ENCODE data around the gene CELA2B. TPM values are rescaled to one million over a fixed set of nuclear protein-coding genes. Genes with fewer than 3 reads are reported as not detected.

CELA2B gene
- total and polyA plus RNA-seq, 2 donors from 2014 or later = not detected

DNA sequence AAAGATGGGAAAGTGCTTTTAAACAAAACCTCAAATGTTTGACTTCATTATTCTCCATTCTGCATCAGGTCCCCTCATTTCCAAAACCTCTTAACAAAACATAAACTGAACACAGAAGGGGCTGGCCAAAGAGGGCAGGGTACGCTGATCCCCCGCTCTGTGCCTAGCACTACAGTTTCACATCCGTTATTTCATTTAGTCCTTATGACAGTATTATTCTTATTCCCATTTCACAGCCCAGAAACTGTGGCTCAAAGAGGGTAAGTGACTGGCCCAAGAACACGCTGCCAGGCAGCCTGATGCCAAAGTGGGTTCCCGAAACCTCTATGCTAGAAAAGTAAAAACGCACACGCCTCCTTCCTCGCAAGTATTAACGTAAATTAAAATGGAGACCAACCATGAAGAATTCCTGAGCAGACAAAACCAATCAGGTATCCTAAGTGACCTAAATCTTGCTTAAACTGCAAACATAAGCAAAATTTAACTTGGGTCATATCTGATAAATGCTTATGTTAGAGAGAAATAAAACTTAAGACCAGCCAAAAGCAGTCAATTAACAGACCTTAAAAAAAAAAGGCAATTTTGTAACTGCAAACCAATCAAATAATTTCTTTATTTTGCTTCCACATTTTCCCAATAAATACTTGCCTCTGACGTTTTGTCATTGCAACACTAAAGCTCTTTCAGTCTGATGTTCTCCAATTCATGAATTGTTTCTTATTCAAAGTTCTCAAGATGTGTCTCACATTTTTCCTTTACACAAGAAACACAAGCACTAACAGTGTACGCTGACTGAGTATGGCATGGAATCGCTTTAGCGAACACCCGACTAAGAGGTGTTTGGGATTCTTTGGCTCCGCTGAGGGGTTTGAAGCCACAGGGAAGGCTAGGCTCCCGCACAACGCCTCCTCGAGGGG, 47.5 kb downstream of the CELA2B start:
- peak overlapping the region; percentile 27 to 82 (median 38) for H3K9ac ChIP-seq (ENCODE audit: low read length in 3 of 3)
- no peak for FAIRE-seq
- H3K4me3 ChIP-seq (ENCODE audit: low read length in 3 of 3) = peak overlapping the region; percentile 57 to 88 (median 67)

DNA sequence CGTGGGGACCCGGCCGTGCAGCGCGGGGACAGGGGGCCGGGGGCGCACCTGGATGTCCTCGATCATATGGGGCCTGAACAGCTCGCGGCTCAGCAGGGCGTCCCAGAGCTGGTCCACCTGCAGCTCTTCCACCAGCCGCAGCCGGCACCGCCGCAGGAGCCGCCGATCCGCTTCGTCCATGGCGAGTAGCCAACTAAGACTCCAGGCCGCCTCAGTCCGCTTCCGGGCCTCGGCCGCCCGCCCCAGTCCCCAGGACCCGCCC, 48.0 kb downstream of the CELA2B start, which contains the start of gene CASP9:
CASP9 (minus strand) TSS at position 195 of the 262 bp plus-strand sequence; CDS start at position 180, 15 bp downstream.
- FAIRE-seq (no peak), DNase-seq (no peak)
- peak within 1 kb of the TSS; percentile 67 to 88 (median 73) for H3K4me3 ChIP-seq (ENCODE audit: low read length in 3 of 3)
- H3K9me3 ChIP-seq (ENCODE audit: control insufficient read depth in 2 of 3, insufficient read depth in 1 of 3, low read length in 3 of 3) = no peaks in the 10 kb centered on the region
- intact Hi-C loops (cut with DNase I) = no loop called here
- H3K27ac ChIP-seq (ENCODE audit: low read depth in 2 of 2, low read length in 2 of 2) = peak within 1 kb of the TSS; percentile 99 to 100
- H3K9ac ChIP-seq (ENCODE audit: low read length in 3 of 3) = peak within 1 kb of the TSS; percentile 38 to 88 (median 65)
- TF ChIP-seq, protein P1, sequence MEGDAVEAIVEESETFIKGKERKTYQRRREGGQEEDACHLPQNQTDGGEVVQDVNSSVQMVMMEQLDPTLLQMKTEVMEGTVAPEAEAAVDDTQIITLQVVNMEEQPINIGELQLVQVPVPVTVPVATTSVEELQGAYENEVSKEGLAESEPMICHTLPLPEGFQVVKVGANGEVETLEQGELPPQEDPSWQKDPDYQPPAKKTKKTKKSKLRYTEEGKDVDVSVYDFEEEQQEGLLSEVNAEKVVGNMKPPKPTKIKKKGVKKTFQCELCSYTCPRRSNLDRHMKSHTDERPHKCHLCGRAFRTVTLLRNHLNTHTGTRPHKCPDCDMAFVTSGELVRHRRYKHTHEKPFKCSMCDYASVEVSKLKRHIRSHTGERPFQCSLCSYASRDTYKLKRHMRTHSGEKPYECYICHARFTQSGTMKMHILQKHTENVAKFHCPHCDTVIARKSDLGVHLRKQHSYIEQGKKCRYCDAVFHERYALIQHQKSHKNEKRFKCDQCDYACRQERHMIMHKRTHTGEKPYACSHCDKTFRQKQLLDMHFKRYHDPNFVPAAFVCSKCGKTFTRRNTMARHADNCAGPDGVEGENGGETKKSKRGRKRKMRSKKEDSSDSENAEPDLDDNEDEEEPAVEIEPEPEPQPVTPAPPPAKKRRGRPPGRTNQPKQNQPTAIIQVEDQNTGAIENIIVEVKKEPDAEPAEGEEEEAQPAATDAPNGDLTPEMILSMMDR (IDR thresholded peaks at IDR 0.05; ENCODE audit: borderline replicate concordance, extremely low read depth, insufficient read depth) = no peak
- H3K27me3 ChIP-seq (ENCODE audit: control insufficient read depth, insufficient read depth, low read length) = no peaks in the 10 kb centered on the region
- H3K4me1 ChIP-seq (ENCODE audit: control insufficient read depth in 2 of 3, insufficient read depth in 2 of 3, low read depth in 1 of 3, low read length in 3 of 3) = peaks cover 0 to 19% (median 17%) of the 10 kb centered on the region in 3 donors
- no peaks in the 10 kb centered on the region for H3K36me3 ChIP-seq (ENCODE audit: control insufficient read depth in 2 of 3, insufficient read depth in 3 of 3, low read length in 3 of 3)

More for the DNA sequence above, 47.5 kb downstream of the CELA2B start:
- peak overlapping the region; percentile 54 to 67 for H3K27ac ChIP-seq (ENCODE audit: low read depth in 2 of 2, low read length in 2 of 2)
- intact Hi-C loops (cut with DNase I) = no loop called here
- no peaks in the 10 kb centered on the region for H3K9me3 ChIP-seq (ENCODE audit: control insufficient read depth in 2 of 3, insufficient read depth in 1 of 3, low read length in 3 of 3)
- H3K4me1 ChIP-seq (ENCODE audit: control insufficient read depth in 2 of 3, insufficient read depth in 2 of 3, low read depth in 1 of 3, low read length in 3 of 3) = peaks cover 0 to 19% (median 17%) of the 10 kb centered on the region in 3 donors
- DNase-seq = peak in 2 of 5 donors; percentile 14 to 63
- no peaks in the 10 kb centered on the region for H3K27me3 ChIP-seq (ENCODE audit: control insufficient read depth, insufficient read depth, low read length)
- no peaks in the 10 kb centered on the region for H3K36me3 ChIP-seq (ENCODE audit: control insufficient read depth in 2 of 3, insufficient read depth in 3 of 3, low read length in 3 of 3)
- TF ChIP-seq, protein P1 (IDR thresholded peaks at IDR 0.05; ENCODE audit: borderline replicate concordance, extremely low read depth, insufficient read depth) = no peak

DNA sequence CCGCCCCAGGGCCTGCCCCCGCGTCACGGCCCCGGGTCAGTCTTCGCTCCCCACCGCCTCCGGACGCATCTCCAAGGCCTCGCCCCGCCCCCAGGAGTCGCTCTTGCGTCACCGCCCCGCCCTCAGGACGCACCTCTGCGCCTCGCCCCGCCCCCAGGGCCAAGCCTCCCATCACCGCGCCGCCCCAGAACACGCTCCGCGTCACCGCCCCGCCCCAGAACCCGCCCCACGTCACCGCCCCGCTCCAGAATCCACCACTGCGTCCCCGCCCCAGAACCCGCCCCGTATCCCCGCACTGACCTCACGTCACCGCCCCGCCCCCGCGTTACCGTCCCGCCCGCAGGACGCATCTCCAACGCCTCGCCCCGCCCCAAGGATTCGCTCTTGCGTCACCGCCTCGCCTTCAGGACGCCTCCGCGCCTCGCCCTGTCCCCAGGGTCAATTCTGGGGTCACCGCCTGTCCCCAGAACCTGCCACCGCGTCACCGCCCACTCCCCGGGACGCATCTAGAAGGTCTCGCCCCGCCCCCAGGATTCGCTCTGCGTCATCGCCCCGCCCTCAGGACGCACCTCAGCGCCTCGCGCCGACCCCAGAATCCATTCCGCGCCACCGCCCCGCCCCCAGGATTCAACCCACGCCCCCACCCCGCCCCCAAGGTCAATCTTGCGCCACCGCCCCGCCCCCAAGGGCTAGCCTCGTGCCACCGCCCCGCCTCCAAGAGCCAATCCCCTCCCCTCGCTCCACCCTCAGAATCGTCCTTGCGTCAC, 48.6 kb downstream of the CELA2B start:
- intact Hi-C loops (cut with DNase I) = no loop called here
- TF ChIP-seq, protein P1 (IDR thresholded peaks at IDR 0.05; ENCODE audit: borderline replicate concordance, extremely low read depth, insufficient read depth) = no peak
- DNase-seq = peak; percentile 99 to 100 (median 99)
- Histone ChIP-seq H3K4me1 (ENCODE audit: control insufficient read depth in 2 of 3, insufficient read depth in 2 of 3, low read depth in 1 of 3, low read length in 3 of 3) (peaks cover 0 to 19% (median 17%) of the 10 kb centered on the region in 3 donors), H3K36me3 (ENCODE audit: control insufficient read depth in 2 of 3, insufficient read depth in 3 of 3, low read length in 3 of 3) (no peaks in the 10 kb centered on the region), H3K27ac (ENCODE audit: low read depth in 2 of 2, low read length in 2 of 2) (peak overlapping the region; percentile 99 to 100), H3K27me3 (ENCODE audit: control insufficient read depth, insufficient read depth, low read length) (no peaks in the 10 kb centered on the region), H3K4me3 (ENCODE audit: low read length in 3 of 3) (peak overlapping the region; percentile 60 to 88 (median 73)), H3K9ac (ENCODE audit: low read length in 3 of 3) (peak overlapping the region in 1 of 3 donors; percentile 57), H3K9me3 (ENCODE audit: control insufficient read depth in 2 of 3, insufficient read depth in 1 of 3, low read length in 3 of 3) (no peaks in the 10 kb centered on the region)
- no peak for FAIRE-seq
